Ishikawa (cell line): ENCODE data around the gene CHCHD3.

ENCODE experiments used
- CEBPB ChIP-seq: IDR thresholded peaks from 2 replicates; pipeline ENCODE4 v1.6.1; 2012
- CREB1 ChIP-seq: IDR thresholded peaks from 2 replicates; pipeline ENCODE4 v1.6.1; 2012; ENCODE audit warnings: low read depth
- EGR1 ChIP-seq: IDR thresholded peaks from 2 replicates; pipeline ENCODE4 v1.6.1; 2012
- EP300 ChIP-seq: IDR thresholded peaks from 2 replicates; pipeline ENCODE4 v1.6.1; 2012; ENCODE audit warnings: borderline replicate concordance
- FOXM1 ChIP-seq: IDR thresholded peaks from 2 replicates; pipeline ENCODE4 v1.6.1; 2012; ENCODE audit warnings: low read depth, borderline replicate concordance
- MAX ChIP-seq: IDR thresholded peaks from 2 replicates; pipeline ENCODE4 v1.6.1; 2012
- NFIC ChIP-seq: IDR thresholded peaks from 2 replicates; pipeline ENCODE4 v1.6.1; 2012
- RAD21 ChIP-seq: IDR thresholded peaks from 2 replicates; pipeline ENCODE4 v1.6.1; 2012; ENCODE audit warnings: low read depth
- TAF1 ChIP-seq: IDR thresholded peaks from 2 replicates; pipeline ENCODE4 v1.6.1; 2012; ENCODE audit warnings: low read depth, mild to moderate bottlenecking
- TCF12 ChIP-seq: IDR thresholded peaks from 2 replicates; pipeline ENCODE4 v1.6.1; 2012; ENCODE audit warnings: low read depth
- TEAD4 ChIP-seq: IDR thresholded peaks from 2 replicates; pipeline ENCODE4 v1.6.1; 2012
- YY1 ChIP-seq: IDR thresholded peaks from 2 replicates; pipeline ENCODE4 v1.6.1; 2012; ENCODE audit warnings: low read depth
- ZBTB7A ChIP-seq: IDR thresholded peaks from 2 replicates; pipeline ENCODE4 v1.6.1; 2012; ENCODE audit warnings: low read depth
- TF ChIP-seq, protein P1 (sequence below): IDR thresholded peaks from 2 replicates; pipeline ENCODE4 v1.6.1; 2012; ENCODE audit warnings: low read depth, mild to moderate bottlenecking
- TF ChIP-seq, protein P2 (sequence below): IDR thresholded peaks from 2 replicates; pipeline ENCODE4 v1.6.1; 2012

CHCHD3 gene

DNA sequence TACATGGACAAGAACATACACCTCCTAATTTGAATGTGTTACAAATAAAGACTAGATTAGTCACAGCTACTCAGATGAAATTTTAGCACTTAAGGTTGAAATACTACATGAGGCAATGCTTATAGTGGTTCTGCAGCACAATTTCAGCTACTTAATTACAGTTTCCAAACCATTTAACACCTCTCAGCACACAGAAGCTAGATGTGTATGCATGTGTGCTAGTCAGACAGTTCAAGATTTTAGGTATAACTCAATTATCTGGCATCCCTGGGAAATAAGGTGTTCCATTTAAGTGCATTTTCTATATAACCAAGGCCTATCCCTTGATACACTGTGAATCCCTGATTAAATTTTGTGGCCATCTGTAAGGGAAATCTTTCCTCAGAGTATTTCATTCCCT, 141.8 kb downstream of the CHCHD3 start:
- TF ChIP-seq NFIC (no peak), FOXM1 (no peak), ZBTB7A (no peak), TCF12 (no peak), CREB1 (no peak), YY1 (no peak), EGR1 (no peak), TAF1 (no peak), RAD21 (no peak), CEBPB (no peak), MAX (no peak), TEAD4 (no peak), EP300 (no peak)
- TF ChIP-seq, protein P1, sequence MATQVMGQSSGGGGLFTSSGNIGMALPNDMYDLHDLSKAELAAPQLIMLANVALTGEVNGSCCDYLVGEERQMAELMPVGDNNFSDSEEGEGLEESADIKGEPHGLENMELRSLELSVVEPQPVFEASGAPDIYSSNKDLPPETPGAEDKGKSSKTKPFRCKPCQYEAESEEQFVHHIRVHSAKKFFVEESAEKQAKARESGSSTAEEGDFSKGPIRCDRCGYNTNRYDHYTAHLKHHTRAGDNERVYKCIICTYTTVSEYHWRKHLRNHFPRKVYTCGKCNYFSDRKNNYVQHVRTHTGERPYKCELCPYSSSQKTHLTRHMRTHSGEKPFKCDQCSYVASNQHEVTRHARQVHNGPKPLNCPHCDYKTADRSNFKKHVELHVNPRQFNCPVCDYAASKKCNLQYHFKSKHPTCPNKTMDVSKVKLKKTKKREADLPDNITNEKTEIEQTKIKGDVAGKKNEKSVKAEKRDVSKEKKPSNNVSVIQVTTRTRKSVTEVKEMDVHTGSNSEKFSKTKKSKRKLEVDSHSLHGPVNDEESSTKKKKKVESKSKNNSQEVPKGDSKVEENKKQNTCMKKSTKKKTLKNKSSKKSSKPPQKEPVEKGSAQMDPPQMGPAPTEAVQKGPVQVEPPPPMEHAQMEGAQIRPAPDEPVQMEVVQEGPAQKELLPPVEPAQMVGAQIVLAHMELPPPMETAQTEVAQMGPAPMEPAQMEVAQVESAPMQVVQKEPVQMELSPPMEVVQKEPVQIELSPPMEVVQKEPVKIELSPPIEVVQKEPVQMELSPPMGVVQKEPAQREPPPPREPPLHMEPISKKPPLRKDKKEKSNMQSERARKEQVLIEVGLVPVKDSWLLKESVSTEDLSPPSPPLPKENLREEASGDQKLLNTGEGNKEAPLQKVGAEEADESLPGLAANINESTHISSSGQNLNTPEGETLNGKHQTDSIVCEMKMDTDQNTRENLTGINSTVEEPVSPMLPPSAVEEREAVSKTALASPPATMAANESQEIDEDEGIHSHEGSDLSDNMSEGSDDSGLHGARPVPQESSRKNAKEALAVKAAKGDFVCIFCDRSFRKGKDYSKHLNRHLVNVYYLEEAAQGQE = no peak
- TF ChIP-seq, protein P2, sequence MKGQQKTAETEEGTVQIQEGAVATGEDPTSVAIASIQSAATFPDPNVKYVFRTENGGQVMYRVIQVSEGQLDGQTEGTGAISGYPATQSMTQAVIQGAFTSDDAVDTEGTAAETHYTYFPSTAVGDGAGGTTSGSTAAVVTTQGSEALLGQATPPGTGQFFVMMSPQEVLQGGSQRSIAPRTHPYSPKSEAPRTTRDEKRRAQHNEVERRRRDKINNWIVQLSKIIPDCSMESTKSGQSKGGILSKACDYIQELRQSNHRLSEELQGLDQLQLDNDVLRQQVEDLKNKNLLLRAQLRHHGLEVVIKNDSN = no peak

DNA sequence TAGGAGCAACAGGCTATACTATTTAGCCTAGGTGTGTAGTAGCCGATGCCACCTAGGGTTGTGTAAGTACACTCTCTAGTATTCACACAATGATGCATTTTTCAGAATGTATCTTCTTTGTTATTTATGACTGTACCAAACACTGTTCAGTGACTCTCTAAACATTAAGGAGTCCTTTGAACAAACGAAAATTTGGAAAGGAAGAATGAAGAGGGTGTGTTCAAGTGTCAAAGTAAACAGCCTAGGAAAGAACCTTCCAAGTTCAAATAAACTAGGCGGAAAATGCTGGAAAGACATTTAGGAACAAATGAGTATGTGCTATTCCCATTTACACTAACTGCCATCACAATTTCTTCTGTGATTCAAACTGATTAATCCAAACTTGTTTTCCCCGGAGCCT, 142.4 kb downstream of the CHCHD3 start:
- no peak for TF ChIP-seq EGR1
- TF ChIP-seq NFIC = no peak
- no peak for TF ChIP-seq TEAD4
- TF ChIP-seq, protein P2 = no peak
- TF ChIP-seq EP300 = no peak
- TF ChIP-seq, protein P1 = no peak
- no peak for TF ChIP-seq RAD21
- no peak for TF ChIP-seq CEBPB
- no peak for TF ChIP-seq TCF12
- TF ChIP-seq YY1 = no peak
- TF ChIP-seq MAX = no peak
- no peak for TF ChIP-seq CREB1
- TF ChIP-seq TAF1 = no peak
- TF ChIP-seq ZBTB7A = no peak
- TF ChIP-seq FOXM1 = no peak

DNA sequence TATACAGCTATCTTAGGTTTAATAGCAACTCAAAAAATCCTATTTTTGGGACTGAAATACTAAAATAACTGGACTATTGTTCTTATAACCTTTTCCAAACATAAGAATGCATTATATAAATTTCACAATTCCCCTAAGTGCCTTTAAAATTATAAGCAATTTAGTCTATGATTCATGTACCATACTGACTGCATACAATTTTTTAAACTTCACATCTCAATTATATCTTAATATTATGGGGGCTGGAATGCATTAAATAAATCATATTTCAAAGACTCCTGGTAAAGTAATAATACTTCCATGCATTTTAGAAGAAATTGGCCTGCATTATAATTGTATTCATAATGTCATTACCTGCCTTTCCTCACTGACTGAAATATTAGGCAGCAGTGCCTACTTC, 144.6 kb downstream of the CHCHD3 start:
- TF ChIP-seq FOXM1 (no peak), RAD21 (no peak), EGR1 (no peak), CREB1 (no peak), NFIC (no peak), TCF12 (no peak)
- TF ChIP-seq, protein P2 = no peak

GRCh38 chr7:132935608-132936007, 146.3 kb downstream of the CHCHD3 start:
- TF ChIP-seq TAF1 = no peak
- TF ChIP-seq, protein P1 = no peak

DNA sequence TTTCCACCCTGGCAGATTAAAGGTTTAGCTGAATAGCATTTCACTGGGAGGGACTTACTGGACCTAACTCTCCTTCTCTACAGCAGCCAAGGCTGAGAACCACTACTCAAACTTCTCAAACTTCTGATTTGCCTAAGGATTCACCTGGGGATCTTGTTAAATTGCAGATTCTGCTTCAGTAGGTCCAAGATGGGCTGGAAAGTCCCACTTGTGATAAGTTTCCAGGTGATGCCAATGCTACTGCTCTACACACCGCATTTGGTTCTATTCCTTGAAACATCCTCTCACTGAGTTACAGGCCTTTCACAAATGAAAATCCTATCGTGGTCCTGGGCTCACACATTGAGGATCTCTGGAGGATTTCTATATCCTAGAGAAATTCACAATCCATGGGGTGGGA, 147.9 kb downstream of the CHCHD3 start:
- TF ChIP-seq MAX (no peak), TAF1 (no peak), YY1 (no peak), EGR1 (no peak), ZBTB7A (no peak), EP300 (no peak), NFIC (no peak), TEAD4 (no peak), CREB1 (no peak), FOXM1 (no peak), RAD21 (no peak), CEBPB (no peak), TCF12 (no peak)
- TF ChIP-seq, protein P1 = no peak
- TF ChIP-seq, protein P2 = no peak
